ENCODE data around the gene MYLK. TPM values are rescaled to one million over a fixed set of nuclear protein-coding genes. Genes with fewer than 3 reads are reported as not detected.

The MYLK gene
- total and polyA plus RNA-seq, 2 of the 4 experiments (the other 2 are of a cell fraction), result 299 to 484 TPM

DNA sequence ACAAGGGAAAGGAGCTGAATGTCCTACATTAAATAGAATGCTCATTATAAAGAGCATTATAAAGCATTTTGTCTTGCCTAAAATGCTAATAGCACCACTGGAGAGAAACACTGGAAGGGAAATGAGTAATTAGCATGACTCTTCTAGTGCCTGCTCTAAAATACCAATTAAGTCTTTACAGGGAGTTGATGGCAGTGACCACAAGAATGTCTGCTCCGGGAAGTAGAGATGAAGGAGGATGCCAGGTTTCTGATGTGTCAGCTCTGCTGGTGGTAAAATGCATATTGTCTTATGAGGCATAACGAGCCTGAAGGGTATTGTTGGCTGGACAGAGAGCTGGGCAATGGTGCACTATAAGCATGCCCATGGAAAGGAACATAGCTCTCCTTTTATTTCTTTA, 49.5 kb downstream of the MYLK start:
- Histone ChIP-seq H4K91ac (ENCODE audit: insufficient read depth, low read depth, low read length) (peak overlapping the region; percentile 96), H3K9ac (ENCODE audit: low read depth, low read length) (no peak overlapping the region), H3K4me1 (ENCODE audit: control insufficient read depth, insufficient read depth, low read length) (peaks cover 16% of the 10 kb centered on the region), H3K18ac (ENCODE audit: low read depth, low read length) (peak overlapping the region; percentile 93; the same call in 1 of the 2 replicates), H4K5ac (ENCODE audit: low read depth, low read length) (peak overlapping the region; percentile 87; the same call in 1 of the 2 replicates), H3K4ac (ENCODE audit: low read depth, low read length) (peak overlapping the region; percentile 99), H3K4me2 (ENCODE audit: low read depth, low read length) (peak overlapping the region; percentile 52; the same call in 1 of the 2 replicates), H3K4me3 (ENCODE audit: insufficient read depth, low read depth, low read length) (no peak overlapping the region), H3K27ac (ENCODE audit: insufficient read depth, low read length) (peak overlapping the region; percentile 74; the same call in 1 of the 2 replicates), H4K20me1 (ENCODE audit: insufficient read depth, low read length) (no peaks in the 10 kb centered on the region), H3K56ac (ENCODE audit: extremely low read depth, insufficient read depth, low read length) (peak overlapping the region; percentile 64), H2BK20ac (ENCODE audit: low read depth, low read length) (peak overlapping the region; percentile 99), H3K79me1 (ENCODE audit: low read depth in 1 of 2, low read length in 2 of 2) (peaks cover 49 to 72% of the 10 kb centered on the region in 2 experiments), H3K14ac (replicated peaks; ENCODE audit: low read depth, low read length) (peak overlapping the region; percentile 94), H2BK120ac (ENCODE audit: low read depth, low read length) (peak overlapping the region; percentile 96), H3K9me3 (ENCODE audit: control insufficient read depth, insufficient read depth, low read length) (peaks cover 9% of the 10 kb centered on the region), H2AK5ac (ENCODE audit: low read depth, low read length) (peak overlapping the region; percentile 97), H3K36me3 (ENCODE audit: control insufficient read depth, insufficient read depth, low read length) (peaks cover 32% of the 10 kb centered on the region), H3K9me1 (ENCODE audit: insufficient read depth, low read length) (peaks cover 21% of the 10 kb centered on the region), H2AK9ac (replicated peaks; ENCODE audit: low read depth, low read length, poor library complexity) (peak overlapping the region; percentile 71), H4K8ac (ENCODE audit: low read depth in 2 of 2, low read length in 2 of 2) (peak overlapping the region; percentile 58 to 85), H2BK5ac (ENCODE audit: low read depth, low read length, poor library complexity, severe bottlenecking) (peak overlapping the region; percentile 99), H3K23ac (ENCODE audit: low read depth, low read length) (peak overlapping the region; percentile 84; the same call in 1 of the 2 replicates), H2BK15ac (ENCODE audit: low read depth, low read length) (peak overlapping the region; percentile 43; the same call in 1 of the 3 replicates), H3K27me3 (ENCODE audit: control insufficient read depth, insufficient read depth, low read length) (no peaks in the 10 kb centered on the region), H2AFZ (replicated peaks; ENCODE audit: low read length, poor library complexity) (no peak overlapping the region)
- TF ChIP-seq BHLHE40 (IDR thresholded peaks at IDR 0.05; ENCODE audit: low read depth, low read length) (peak; percentile 27; the same call in 1 of the 2 replicates), RCOR1 (IDR thresholded peaks at IDR 0.05; ENCODE audit: insufficient replicate concordance, low read length) (no peak), MAFK (IDR thresholded peaks at IDR 0.05; ENCODE audit: low read depth, low read length) (peak; percentile 46; the same call in 1 of the 2 replicates), RFX5 (IDR thresholded peaks at IDR 0.05; ENCODE audit: low read depth, low read length) (no peak), CTCF (conservative IDR thresholded peaks at IDR 0.05; ENCODE audit: low read depth, low read length) (no peak), FOS (IDR thresholded peaks at IDR 0.05; ENCODE audit: low read depth, low read length) (peak; percentile 30; the same call in 1 of the 2 replicates)
- BruUV-seq (replicated peaks), result no TSS peak
- peak; percentile 90 for DNase-seq
- ChIA-PET POLR2A (ENCODE audit: unreplicated experiment) (interaction anchor here (0.9 kb wide), 1 partner anchor 18 kb away, joined by 3 read pairs; no protein-coding TSS in a partner anchor), CTCF (no interaction called here)
- in situ Hi-C loops (cut with MboI; ENCODE audit: low sequenced_read_pairs) (no loop called here), dilution Hi-C loops (cut with HindIII; ENCODE audit: low sequenced_read_pairs, unreplicated experiment) (no loop called here), intact Hi-C loops (cut with micrococcal nuclease) (no loop called here)
- WGBS, 2 experiments (ENCODE audit: extremely low coverage in 2 of 2, insufficient read length in 1 of 2), result no CpG with 5 or more reads among the region's 2 CpGs
- peak; percentile 83 for ATAC-seq (ENCODE audit: low read depth)

Data from IMR-90 (cell line).